Astrocyte (in vitro differentiated cells and primary cell): Measurements from ENCODE around the gene MPP3.
"Not testable (repeated sequence)": the region's sequence is repeated elsewhere in the genome, so short reads cannot be mapped to it uniquely, and the experiment has no call there.

Source experiments
- EZH2 ChIP-seq: IDR thresholded peaks from 2 replicates; pipeline ENCODE4 v1.6.1; 2012; ENCODE audit warnings: mild to moderate bottlenecking, low read length, inconsistent platforms; ENCODE audit not compliant: insufficient read depth
- TF ChIP-seq, protein P1 (sequence below): IDR thresholded peaks from 2 replicates; pipeline ENCODE4 v1.5.1; 2011; ENCODE audit warnings: low read depth, mild to moderate bottlenecking, inconsistent platforms, low read length, moderate library complexity; ENCODE audit not compliant: insufficient read depth

DNA sequence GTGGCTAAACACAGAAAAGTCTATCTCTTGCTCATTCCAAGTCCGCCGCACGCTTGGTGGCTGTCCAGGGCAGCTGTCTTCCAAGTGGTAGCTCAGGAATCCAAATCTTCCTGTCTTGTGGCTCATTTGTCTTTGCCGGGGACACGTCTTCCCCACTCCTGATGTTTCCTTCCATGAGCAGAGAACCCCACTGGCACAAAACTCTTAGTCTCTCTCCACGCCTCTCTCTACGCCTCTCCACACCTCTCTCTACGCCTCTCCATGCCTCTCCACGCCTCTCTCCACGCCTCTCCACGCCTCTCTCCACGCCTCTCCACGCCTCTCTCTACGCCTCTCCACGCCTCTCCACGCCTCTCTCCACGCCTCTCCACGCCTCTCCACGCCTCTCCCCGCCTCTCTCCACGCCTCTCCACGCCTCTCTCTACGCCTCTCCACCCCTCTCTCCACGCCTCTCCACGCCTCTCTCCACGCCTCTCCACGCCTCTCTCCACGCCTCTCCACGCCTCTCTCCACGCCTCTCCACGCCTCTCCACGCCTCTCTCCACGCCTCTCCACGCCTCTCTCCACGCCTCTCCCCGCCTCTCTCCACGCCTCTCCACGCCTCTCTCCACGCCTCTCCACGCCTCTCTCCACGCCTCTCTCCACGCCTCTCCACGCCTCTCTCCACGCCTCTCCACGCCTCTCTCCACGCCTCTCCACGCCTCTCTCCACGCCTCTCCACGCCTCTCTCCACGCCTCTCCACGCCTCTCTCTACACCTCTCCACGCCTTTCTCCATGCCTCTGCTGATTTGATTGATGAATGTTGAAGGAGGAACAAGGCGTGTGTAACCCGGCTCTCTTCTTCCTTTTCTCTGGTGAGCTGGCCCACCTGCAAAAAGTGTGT is 9.4 kb upstream of the MPP3 start:
- TF ChIP-seq, protein P1, sequence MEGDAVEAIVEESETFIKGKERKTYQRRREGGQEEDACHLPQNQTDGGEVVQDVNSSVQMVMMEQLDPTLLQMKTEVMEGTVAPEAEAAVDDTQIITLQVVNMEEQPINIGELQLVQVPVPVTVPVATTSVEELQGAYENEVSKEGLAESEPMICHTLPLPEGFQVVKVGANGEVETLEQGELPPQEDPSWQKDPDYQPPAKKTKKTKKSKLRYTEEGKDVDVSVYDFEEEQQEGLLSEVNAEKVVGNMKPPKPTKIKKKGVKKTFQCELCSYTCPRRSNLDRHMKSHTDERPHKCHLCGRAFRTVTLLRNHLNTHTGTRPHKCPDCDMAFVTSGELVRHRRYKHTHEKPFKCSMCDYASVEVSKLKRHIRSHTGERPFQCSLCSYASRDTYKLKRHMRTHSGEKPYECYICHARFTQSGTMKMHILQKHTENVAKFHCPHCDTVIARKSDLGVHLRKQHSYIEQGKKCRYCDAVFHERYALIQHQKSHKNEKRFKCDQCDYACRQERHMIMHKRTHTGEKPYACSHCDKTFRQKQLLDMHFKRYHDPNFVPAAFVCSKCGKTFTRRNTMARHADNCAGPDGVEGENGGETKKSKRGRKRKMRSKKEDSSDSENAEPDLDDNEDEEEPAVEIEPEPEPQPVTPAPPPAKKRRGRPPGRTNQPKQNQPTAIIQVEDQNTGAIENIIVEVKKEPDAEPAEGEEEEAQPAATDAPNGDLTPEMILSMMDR, result not testable (repeated sequence)
- not testable (repeated sequence) for TF ChIP-seq EZH2
